Nucleus accumbens (tissue), 56 donors: Measurements from ENCODE around the gene BARHL2.
A peak's percentile ranks its signal among the peaks of the same experiment; 100 is the strongest.

ENCODE experiments used
- DNase-seq, 56 donors: peaks; one replicate each; lab custom pipeline; 2025; lab: John Stamatoyannopoulos, UW

BARHL2 gene

DNA sequence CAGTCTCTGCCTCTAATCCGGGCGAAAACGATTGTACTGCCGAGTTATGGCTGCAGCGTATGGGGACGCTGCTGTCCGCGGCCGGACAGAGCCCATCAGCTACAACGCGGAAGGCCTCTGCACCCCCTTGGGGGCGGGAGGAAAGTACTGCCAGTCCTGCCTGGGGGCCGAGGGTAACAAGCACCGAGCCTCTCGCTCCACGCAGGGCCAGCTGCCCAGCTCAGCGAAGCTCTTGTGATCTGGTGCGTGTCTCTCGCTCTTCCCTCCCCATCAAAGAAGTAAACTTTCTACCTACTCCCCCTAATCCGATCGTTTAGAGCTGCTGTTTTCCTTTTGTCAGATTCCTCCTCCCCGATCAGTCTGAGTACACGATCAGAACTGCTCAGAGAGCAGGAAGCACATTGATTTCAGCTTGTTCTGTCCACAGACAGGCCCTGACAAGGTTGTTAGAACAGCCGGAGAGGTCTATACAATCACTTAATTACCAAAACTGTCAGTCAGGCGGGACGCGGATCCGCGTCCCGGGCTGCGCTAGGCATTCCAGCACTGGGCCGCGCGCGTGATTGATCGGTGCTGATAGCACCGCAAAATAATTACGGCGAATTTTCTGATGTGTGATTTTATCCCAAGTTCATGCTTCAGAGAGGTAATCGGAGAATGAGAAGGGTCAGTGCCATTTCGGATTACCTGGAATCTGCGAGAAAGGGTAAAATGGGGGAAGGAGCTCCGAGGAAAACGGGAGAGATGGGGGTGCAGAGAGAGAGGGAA is 8.7 kb upstream of the BARHL2 start:
- peak in 1 of 56 donors; percentile 18 for DNase-seq

DNA sequence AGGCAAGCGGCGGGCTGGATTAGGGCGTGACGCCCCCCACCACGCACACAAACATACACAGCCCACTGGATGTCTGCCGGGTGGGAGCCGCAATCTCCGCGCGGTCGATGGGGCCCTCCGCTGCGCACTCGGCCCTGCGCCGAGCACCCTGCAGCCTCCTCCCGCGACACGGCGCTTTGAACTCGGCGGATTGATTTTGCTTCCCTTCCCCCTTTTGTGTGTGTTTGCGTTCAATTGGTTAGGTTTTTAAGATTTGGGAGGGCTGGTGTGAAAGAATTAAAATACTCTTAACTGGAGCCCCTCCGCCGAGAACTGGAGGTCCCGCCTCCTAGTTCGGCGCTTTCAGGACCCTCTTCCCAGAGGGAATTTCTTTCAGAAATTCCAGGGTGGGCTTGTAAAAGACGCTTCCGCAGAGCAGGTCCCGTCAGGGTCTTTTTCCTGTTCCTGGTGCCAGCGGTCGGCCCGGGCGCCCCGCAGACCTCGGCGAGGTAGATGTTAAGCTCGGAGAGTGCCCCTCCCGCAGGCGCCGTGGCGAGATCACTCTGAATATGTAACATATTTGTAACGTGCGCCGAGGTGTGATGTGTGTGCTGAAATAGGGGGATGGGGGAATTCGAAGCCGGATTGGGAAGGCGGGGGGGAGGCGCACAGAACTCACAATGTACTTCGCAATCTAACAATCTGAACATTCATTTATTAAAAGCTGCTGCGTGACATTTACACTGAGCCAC is 8.0 kb upstream of the BARHL2 start:
- DNase-seq: no peak

DNA sequence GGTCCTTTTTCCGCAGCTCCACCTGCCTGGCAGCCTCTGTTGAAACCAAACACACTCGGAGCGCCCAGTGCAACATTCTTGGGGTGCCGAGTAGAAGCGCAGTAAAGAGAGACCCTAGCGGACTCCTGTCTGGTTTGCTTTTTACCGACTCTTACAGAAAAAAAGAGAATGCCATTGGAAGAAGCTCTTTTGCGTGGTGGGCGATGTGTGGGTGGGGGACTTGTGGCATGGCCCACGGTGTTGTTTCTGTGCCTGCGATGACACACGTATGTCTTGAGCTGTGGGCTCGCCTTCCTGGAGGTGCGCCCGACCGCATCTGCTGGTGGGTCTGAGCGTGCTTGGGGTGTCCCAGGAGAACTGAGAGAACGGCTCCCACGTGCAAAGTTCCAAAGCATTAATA is 7.3 kb upstream of the BARHL2 start:
- no peak for DNase-seq

DNA sequence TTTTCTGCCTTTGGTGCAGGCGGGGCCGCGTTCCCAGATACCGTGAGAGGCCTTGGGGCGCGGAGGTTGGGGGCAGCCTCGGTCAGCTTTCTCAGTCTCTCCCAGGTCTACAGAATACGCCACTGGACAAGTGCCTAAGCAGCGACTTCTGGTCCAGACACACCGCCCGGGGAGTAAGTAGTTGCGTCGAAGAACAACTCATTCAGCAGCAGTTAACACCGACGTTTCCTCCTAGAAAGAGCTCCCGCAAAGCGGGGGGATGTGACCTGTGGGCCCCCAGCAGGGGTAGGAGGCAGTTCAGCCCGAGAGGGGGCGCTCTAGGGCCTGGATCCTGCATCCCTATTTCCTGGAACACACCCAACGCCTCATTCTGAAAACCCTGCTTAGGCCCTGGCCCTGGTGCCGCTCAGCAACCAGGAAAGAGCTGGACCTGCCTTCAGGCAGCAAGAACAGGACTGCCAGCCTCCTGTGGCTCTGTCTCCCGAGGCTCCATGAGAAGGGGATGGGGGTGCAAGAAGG is 6.5 kb upstream of the BARHL2 start:
- no peak for DNase-seq

DNA sequence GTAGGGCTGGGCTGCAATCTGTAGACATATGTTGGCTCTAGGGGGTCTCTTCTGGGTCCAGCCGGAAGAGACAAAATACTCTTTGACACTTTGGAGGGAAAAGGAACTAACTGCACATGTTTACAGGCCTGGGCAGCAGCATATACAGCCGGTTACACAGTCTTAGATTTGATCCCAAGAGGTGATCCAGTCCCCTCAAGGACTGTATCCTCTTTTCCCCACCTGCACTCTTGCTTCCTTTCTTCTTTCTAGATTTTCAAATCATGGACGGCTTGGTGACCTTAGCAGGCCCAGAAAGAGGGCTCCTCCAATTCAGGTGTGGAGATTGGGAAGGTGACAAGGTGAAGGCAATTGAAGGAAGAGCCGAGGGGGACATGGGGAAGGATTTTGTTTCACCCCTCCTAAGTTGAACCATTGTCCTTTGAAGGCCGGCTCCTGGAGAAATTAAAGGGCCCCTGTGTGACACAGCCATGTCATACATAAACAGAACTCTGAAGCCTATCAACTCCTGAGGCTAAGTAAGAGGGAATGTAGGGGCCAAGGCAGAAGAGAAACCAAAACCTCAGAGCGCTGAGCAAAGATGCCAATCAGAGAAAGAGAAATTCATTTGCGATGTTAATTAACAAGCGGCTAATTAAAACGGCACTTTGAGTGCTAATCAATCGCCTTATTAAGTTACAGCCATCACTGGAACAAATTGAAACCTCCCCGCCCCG is 5.9 kb upstream of the BARHL2 start:
- no peak for DNase-seq

DNA sequence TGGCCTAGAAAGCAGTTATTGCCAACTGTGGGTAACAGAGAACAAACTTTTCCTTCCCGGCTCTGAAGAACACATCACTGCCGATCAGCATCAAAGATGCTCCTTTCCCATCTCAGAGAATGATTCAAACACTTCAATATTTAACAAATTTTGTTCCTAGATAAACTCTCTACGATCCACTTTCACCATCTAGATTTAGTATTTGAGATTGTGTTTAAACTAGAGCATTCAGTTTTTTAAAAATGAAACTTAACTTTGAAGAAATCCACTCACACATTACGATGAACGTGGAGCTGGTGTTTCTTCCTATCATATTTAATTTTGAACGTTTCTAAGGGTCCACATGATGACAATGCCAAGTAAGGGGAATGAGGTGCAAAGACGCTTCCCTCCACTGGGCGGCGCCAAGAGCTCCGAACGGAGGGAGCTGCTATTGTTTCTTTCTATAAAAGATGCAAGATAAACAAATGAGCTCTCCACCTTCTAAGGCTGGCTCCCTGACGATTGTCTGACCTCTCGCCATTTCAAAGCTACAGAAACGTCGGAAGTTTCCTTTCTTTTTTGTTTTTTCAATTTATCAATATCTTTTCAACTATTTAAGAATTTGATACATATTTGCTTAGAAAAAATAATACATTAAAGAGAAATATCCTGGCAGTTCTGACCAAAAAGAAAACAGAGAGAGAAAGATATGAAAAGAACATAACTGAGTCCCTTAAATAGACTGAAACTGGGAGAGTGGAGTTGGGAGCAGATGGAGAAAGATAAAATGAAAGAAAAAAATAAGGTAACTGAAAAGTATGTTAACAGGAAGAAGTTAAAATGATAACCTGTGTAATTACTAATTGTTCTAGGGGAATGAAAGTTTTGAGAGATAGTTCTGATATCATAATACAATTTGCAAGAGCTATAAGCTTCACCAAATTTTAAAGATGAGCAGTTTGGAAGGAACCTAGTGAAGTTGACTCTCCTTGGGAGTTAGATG is 4.4 kb upstream of the BARHL2 start:
- peak in 12 of 56 donors; percentile 1 to 61 (median 12) for DNase-seq

DNA sequence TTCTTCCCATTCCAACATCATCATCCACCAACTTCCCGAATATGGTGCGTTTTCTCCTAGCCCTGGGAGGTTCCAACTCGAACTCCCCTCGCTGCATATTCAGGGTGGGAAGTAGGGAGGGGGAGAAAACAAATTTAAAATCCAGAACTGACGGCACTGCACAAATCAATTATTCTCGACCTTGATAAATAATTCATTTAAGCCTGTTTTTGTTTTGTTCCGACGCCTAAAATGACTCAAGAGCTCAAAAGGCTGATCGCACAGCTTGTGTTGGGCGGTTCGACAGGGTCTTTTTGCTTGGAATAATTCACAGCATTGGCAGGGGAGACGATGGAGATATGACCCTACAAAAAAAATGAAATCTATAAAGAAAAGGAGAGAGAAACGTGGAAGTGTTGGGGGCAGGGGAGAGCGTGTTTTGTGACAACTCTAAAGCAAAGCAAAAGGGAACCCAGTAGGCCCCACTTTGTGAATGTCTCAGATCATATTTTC is 3.1 kb upstream of the BARHL2 start:
- DNase-seq: no peak

DNA sequence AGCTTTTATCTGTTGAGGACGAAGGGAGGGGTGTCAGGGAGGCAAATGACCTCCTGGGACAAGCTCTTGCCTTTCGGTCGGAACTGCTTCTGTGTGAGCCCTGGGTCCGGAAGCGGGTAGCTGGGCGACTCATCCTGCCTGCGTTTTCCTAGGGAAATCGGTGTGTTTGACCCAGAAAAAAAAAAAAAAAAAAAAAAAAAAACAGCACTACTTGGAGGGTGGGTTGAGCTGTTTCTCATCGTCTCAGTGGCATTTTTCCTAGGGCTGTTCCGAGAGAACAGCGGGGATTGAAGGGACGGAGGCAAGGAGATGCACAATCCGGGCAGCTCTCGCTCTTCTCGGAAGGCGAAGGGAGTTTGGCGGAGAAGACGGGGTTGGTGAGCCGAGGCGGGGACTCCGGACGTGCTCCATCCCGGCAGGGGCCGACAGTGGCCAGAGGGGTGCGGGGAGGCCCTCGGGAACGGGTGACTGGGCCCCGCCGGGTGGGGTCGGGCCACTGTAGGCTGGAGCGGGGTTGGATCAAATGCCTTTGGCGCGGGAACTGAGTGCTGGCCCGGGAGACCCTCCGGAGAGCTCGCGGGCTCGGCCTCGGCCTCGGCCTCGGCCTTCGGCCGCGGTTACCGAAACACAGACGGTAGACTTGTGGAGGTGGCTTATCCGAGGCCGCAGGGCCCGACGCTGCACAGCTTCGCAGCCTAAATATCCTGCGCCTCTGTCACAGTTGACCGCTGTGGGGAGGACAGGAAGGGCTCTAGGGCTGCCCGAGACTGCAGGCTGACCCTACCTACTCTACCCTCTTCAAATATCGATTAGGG is 2.4 kb upstream of the BARHL2 start:
- no peak for DNase-seq

DNA sequence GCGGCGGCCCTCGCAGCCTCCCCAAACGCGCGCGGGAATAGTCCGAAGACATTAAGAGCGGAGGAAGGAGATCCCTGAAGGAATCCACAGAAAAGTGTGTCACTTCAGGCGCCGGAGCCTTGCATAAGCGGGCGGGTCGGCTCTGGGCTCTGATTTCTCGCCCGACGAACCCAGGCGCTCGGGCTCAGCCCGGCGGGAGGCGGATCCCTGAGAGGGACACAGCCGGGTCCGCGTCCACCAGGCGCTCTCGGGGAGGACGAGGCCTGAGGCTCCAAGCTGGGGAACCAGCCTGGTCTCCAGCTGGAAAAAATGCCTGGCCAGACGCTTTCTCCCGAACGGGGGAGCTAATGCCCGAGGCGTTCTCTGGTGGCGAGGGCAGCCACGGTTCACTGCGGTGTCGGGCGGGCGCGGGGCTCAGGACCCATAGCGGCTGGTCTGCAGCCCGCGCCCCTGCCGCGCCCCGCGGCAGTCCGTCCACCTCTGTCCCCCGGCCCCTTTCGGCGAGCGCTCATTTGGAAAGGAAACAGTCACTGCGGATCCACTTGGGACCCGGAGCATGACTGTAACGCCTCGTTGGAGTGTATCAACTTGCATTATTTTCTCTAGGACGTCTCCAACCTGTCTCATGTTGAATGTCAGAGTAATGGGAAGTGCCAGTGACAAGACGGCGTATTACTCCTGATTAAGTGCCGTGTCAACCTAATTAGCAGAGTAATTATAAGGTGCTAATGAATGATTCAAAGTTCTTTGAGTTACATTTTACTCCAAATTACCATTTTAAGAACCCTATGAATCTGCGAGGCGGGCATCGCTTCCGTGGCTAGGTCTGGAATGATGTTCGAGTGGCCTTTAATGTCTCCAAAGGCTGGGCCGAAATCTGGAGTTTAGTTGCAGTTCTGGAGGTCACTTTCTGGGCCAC is 1.6 kb upstream of the BARHL2 start:
- DNase-seq: no peak

DNA sequence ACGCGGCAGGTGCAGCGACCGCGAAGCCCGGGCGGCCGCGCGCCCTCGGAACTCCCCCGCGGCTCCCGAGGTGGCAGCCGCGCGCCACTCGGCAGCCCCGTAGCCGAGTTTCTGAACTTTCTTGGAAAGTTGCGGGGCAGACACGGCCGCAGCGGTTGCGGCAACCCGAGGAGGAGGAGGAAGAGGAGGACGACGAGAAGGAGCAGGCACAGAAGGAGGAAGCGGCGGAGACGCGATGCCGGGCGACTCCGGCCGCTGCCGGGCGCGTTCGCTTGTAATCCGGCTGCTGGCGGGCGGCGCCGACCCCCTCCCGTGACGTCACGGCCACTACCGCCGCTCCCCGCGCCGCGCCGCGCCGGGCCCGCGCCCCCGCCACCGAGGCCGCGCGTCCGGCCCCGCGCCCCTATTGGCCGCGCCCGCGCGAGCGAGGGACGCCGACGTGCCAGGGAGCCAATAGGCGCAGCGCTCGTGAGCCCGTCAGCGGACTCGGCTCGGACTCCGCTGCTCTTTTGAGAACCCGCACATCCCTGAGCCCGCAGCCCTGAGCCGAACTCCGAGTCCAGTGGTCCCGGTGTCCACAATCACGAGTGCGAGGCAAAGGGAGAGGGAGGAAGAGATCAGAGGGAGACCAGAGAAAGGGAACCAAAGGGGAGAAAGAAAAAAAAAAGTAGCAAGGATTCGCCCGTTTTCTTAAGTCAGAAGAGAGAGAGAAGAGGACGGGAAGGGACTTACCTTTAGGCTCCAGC is 736 bp upstream of the BARHL2 start:
- peak in 3 of 56 donors; percentile 19 to 51 (median 34) for DNase-seq

DNA sequence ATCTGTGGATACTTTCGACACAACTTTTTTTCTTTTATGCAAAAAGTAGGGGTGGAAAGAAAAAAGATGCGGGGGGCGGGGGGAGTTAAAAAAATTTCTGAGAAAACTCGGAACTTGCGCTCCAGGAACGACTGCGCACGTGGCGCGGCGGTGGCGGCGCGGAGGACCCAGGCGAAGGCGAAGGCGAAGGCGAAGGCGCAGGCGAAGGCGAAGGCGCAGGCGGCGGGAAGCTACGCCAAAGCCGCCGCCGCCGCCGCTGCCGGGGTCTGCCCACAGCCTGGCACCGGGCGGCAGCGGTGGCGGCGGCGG is 208 bp upstream of the BARHL2 start:
- DNase-seq: no peak

DNA sequence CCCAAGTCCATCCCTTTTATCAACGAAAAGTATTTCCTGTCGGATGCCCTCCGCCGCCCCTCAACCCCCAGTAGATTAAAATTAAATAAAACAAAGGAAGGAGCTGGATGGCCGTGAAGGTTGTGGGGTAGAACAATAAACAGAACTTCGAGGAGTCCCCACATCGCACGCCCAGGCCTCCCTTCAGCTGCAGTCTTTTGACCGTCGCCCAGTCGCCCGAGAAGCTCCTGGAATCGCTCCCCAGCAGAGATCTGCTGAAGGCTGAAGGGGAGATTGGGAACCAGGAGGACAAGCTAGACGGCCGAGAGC is 905 bp downstream of the BARHL2 start:
- DNase-seq: no peak

DNA sequence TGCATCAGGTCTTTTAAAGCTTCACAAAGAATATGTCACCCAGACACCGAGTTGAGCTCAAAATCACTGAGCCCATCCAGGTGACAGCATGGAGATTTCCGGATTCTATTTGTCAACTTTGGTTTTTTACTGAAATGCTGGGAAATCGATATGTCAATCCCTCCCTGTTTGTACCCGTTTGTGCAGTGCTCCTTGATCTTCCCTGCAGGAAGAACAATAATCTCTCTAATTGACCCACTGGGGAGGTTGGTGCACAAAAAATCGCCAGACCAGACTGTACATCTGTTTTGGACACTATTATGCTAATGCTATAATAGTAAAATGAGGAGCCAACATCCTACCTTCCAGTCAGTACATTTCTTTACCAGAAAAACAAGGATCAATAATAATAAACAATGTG is 1.8 kb downstream of the BARHL2 start:
- no peak for DNase-seq

DNA sequence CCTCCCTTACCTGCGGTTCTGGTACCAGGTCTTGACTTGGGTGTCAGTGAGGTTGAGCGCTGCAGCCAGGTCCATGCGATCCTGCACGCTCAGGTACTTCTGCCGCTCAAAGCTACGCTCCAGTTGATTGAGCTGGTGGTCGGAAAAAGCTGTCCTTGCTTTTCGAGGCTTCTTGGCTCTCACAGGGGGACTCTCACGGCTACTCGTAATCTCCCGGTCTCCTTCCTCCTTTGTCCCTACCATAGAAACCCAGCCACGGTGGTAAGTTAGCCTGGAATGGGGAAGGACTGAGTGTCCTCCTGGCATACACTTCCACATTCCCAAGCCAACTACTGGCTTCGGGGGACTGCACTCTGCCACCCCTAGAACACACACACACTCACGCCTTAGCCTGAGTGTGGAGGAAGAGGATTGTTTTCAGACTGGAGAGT is 2.6 kb downstream of the BARHL2 start:
- no peak for DNase-seq

DNA sequence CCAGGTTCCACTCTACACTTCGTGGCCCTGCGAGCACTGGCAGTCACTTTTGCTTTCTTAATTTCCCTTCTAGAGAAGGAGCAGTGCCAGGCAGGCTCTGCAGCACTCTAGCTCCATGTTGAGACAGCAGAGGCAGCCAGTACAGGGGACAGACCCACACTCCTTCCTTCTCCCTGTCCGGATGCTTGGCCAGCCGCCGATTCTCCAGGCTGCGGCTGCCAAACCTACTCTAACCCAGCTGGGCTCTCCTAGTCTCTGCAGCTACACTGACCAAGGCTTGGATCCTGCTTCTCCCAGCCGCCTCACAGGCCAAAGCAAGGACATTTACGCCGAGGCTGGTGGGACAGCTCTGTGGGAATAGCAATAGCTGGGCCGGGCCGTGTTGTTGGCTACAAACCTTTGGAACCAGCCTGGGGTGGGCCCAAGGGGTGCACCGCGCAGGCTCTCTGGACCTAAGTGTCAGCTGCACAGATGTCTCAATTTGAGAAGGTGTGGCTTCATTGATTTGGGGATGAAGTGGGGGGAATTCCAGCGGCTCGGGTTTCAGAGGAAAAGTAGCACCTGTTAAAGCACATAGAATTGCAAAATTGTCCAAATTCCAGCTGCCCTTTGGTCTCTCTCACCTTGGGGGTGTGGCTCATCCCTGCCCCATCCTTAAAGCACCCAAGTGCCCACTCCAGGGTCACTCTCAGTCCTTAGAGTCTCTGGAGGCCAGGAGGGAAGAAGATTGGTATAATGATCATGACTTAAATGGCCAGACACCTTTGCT is 3.2 kb downstream of the BARHL2 start:
- DNase-seq: peak in 1 of 56 donors; percentile 22

DNA sequence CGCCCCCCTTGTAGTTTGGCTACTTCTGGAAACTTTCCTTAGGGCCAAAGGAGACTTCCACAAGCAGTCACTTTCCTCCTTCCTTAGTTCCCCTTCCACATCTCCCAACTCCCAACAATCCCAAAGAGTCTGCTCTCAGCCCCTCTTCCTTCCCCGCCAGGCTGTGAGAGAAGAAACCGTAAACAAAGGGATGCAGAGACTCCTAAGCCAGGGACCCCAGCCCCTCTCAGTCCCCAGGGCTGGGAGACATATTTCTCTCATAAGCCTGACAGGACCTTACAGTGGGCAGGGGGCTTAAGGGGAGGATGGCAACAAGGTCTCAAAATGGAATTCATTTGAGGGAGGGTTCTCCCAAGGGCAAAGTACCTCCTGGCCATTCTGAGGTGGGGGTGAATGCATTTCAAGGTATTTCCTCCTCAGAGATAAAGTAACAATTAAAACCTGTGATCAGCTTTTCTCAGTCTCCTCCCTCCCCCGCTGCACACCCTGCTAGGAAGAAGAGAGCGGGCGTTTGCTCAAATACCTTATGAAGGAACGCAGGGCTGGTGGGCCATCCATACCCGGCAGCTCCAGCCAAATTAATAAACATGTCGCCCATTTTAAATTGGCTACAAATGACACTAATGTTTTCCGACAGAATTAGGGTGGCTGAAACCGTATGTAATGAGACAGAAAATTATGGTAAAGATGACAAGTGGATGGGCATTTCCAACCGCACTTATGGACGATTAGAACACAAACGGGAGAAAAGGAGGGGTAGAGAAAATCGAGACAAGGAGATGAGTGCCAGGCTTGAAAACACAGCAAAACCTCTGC is 4.0 kb downstream of the BARHL2 start:
- no peak for DNase-seq
